Naive thymus-derived CD4-positive, alpha-beta T cell (primary cell): ENCODE results near the gene RGS10. TPM values are rescaled to one million over a fixed set of nuclear protein-coding genes. Genes with fewer than 3 reads are reported as not detected.

ENCODE experiments used
- ATAC-seq: fragments of 150-1000 bp; cut with Tn5 transposase; 2 replicates; pipeline ENCODE4 v1.10.0; 2021; ENCODE audit warnings: mild to moderate bottlenecking, moderate library complexity
- CTCF ChIA-PET: fragments of 350-600 bp; sonication (Branson Sonifier 250); formaldehyde crosslinking; loops from one replicate; lab custom pipeline; 2021; ENCODE audit warnings: antibody characterized with exemption; lab: Charles Lee
- POLR2A ChIA-PET: fragments of 350-600 bp; sonication (Branson Sonifier 250); formaldehyde crosslinking; loops from one replicate; lab custom pipeline; 2021; ENCODE audit warnings: antibody characterized with exemption, inconsistent platforms; lab: Charles Lee
- DNase-seq, 9 donors: peaks; one replicate each; pipeline versions ENCODE4 v3.0.0 to v3.0.0-alpha.2; 2020 to 2022; ENCODE audit warnings: mixed read lengths in 1 of 9
- H3K27ac ChIP-seq: one replicate; pipeline ENCODE4 v1.7.0; 2013; ENCODE audit warnings: mild to moderate bottlenecking, low read depth, low read length, moderate library complexity
- H3K27me3 ChIP-seq, 2 donors: one replicate each; pipeline ENCODE4 v1.7.0; 2013; ENCODE audit warnings: low read length in 2 of 2, mild to moderate bottlenecking in 2 of 2, moderate library complexity in 2 of 2; ENCODE audit not compliant: control insufficient read depth in 2 of 2, insufficient read depth in 2 of 2
- H3K36me3 ChIP-seq, 3 experiments: 1 replicate in 2 of 3; 2 replicates in 1 of 3; pipeline ENCODE4 v1.7.0; 2013; ENCODE audit warnings: low read length in 3 of 3, mild to moderate bottlenecking in 3 of 3, moderate library complexity in 1 of 3; ENCODE audit not compliant: insufficient read depth in 3 of 3, control insufficient read depth in 2 of 3
- H3K4me1 ChIP-seq, 2 donors: one replicate each; pipeline ENCODE4 v1.7.0; 2013; ENCODE audit warnings: low read length in 2 of 2, mild to moderate bottlenecking in 2 of 2, moderate library complexity in 1 of 2; ENCODE audit not compliant: control insufficient read depth in 2 of 2, insufficient read depth in 2 of 2
- H3K4me3 ChIP-seq: 2 replicates; pipeline ENCODE4 v1.7.0; 2013; ENCODE audit warnings: mild to moderate bottlenecking, low read length
- H3K9me3 ChIP-seq, 3 experiments: 1 replicate in 2 of 3; 2 replicates in 1 of 3; pipeline ENCODE4 v1.7.0; 2013; ENCODE audit warnings: low read length in 3 of 3; ENCODE audit not compliant: control insufficient read depth in 2 of 3
- H3K27ac Mint-ChIP-seq, 9 donors: one replicate each; pipeline ENCODE4 v1.8.0; 2020 to 2022; ENCODE audit warnings: mixed read lengths in 9 of 9, mild to moderate bottlenecking in 8 of 9, moderate library complexity in 5 of 9, inconsistent platforms in 2 of 9
- H3K27me3 Mint-ChIP-seq, 5 donors: one replicate each; pipeline ENCODE4 v1.8.0; 2021 to 2022; ENCODE audit warnings: mixed read lengths in 5 of 5, mild to moderate bottlenecking in 1 of 5
- H3K36me3 Mint-ChIP-seq, 5 donors: one replicate each; pipeline ENCODE4 v1.8.0; 2020 to 2022; ENCODE audit warnings: mixed read lengths in 5 of 5, mild to moderate bottlenecking in 3 of 5, inconsistent platforms in 1 of 5
- H3K4me1 Mint-ChIP-seq, 7 donors: one replicate each; pipeline ENCODE4 v1.8.0; 2020 to 2022; ENCODE audit warnings: mixed read lengths in 7 of 7, mild to moderate bottlenecking in 3 of 7, inconsistent platforms in 1 of 7
- H3K4me3 Mint-ChIP-seq, 10 donors: one replicate each; pipeline ENCODE4 v1.8.0; 2020 to 2022; ENCODE audit warnings: mild to moderate bottlenecking in 10 of 10, mixed read lengths in 10 of 10, moderate library complexity in 6 of 10, inconsistent platforms in 2 of 10
- H3K9me3 Mint-ChIP-seq, 11 donors: one replicate each; pipeline ENCODE4 v1.8.0; 2020 to 2022; ENCODE audit warnings: mixed read lengths in 11 of 11, mild to moderate bottlenecking in 4 of 11, inconsistent platforms in 1 of 11, moderate library complexity in 1 of 11
- intact Hi-C, 2 donors: fragments of 100-400 bp; cut with micrococcal nuclease; formaldehyde crosslinking; loops; one replicate each; pipeline ENCODE4 v1.15.1; 2023
- polyA plus RNA-seq, 2 donors: library from polyadenylated mRNA; unstranded; fragments of 300-500 nt; fragmentation: Illumina TruSeq; gene quantifications; one replicate each; pipeline ENCODE4 v1.2.3, GENCODE V29; 2021
- total RNA-seq, 6 experiments: library from RNA in 5 of 6; stranded (reverse) in 5 of 6; gene quantifications; 1 replicate in 5 of 6; 2 replicates in 1 of 6; pipeline ENCODE4 v1.2.3 and lab custom pipeline; 2021 to 2026

The RGS10 gene, protein sequence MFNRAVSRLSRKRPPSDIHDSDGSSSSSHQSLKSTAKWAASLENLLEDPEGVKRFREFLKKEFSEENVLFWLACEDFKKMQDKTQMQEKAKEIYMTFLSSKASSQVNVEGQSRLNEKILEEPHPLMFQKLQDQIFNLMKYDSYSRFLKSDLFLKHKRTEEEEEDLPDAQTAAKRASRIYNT
- 100 to 1,000 TPM in 4 of 5 experiments, 10 to 100 TPM in 1; 89.5 to 206 (median 149) TPM for total RNA-seq
- 100 to 1,000 TPM; 407 to 462 TPM for polyA plus RNA-seq
- 84.1 reads per million, percentile 81 among the genes with 10 or more reads in this experiment for total RNA-seq (lab: John Stamatoyannopoulos, UW)

DNA sequence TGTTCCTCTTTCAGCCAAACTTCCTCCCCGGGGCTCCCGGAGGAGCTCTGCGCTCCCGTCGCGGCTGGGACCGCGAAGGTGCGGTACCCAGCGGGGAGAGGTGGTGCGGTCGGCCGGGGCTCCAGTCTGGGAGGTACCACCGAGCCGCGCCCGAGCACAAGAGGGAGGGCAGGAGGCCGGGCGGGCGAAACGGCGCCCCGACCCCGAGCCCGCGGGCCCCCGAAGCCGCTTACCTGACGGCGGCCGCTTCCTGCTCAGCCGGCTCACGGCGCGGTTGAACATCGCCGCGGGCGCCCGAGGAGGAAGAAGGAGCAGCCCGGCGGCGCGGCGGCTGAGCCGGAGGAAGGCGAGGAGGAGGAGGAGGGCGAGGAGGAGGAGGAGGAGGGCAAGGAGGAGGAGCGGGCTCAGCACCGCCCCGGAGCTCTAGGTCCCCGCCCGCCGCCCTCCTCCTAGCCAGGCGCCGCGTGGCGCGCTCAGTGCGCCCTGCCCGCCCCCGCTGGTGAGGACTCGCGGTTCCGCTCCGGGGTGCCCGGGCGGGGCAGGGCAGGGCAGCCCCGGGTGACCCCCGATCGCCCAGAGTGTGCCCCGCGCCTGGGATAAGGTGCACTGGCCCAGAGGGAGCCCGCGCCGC is at the start of gene RGS10:
Gene RGS10, minus strand, starts transcription at position 363 of the 631 bp plus-strand sequence. Its CDS starts 81 bp downstream, at position 282.
- Histone ChIP-seq H3K27me3 (no peaks in the 10 kb centered on the region), H3K36me3 (peaks cover 0 to 7% (median 0%) of the 10 kb centered on the region in 3 experiments), H3K27ac (peak within 1 kb of the TSS; percentile 89), H3K4me1 (peaks cover 22 to 24% of the 10 kb centered on the region in 2 donors), H3K4me3 (peak within 1 kb of the TSS; percentile 96), H3K9me3 (no peaks in the 10 kb centered on the region)
- Mint-ChIP-seq H3K27me3 (peaks cover 0 to 10% (median 3%) of the 10 kb centered on the region in 5 donors), H3K27ac (peak within 1 kb of the TSS; percentile 89 to 98 (median 91)), H3K4me1 (peaks cover 25 to 48% (median 36%) of the 10 kb centered on the region in 7 donors), H3K4me3 (peak within 1 kb of the TSS; percentile 86 to 97 (median 95)), H3K9me3 (no peaks in the 10 kb centered on the region), H3K36me3 (peaks cover 0 to 7% (median 0%) of the 10 kb centered on the region in 5 donors)
- intact Hi-C loops: loop anchor here (1.0 to 5.0 kb wide), 18 partner anchors 26 to 462 kb away; partner anchors contain the start of genes MCMBP (in 2 of the 2), PRDX3 (in 2 of the 2), EIF3A (in 1 of the 2) and GRK5 (in 1 of the 2)
- ATAC-seq: peak; percentile 90
- peak; percentile 71 to 90 (median 86) for DNase-seq
- ChIA-PET CTCF (interaction anchor here (0.7 to 4.1 kb wide), 26 partner anchors 8 to 343 kb away, joined by 3 to 28 read pairs (median 5); partner anchors contain the start of gene GRK5), POLR2A (interaction anchor here (0.5 to 12.7 kb wide), 22 partner anchors 9 to 338 kb away, joined by 3 to 169 read pairs (median 6); partner anchors contain the start of genes GRK5, INPP5F and TIAL1)

DNA sequence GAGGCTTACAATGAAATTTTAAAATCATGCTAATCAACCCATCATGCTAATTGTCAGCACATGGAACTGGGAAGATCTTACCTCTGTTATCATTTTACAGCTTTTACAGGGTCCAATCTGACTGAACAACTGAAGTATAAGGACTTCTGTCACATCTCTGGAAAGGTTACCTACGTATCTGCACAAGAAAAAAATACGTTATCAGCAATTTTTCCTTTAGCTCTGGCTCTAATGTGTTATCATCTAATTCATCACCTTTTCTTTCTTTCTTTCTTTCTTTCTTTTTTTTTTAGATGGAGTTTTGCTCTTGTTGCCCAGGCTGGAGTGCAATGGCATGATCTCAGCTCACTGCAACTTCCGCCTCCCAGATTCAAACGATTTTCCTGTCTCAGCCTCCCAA is 45.6 kb upstream of the RGS10 start:
- ATAC-seq (no peak), DNase-seq (no peak)
- H3K9me3 Mint-ChIP-seq: no peaks in the 10 kb centered on the region
- H3K9me3 ChIP-seq: no peaks in the 10 kb centered on the region
- no peak overlapping the region for H3K4me3 ChIP-seq
- peaks cover 15 to 27% of the 10 kb centered on the region in 2 donors for H3K4me1 ChIP-seq
- POLR2A ChIA-PET: interaction anchor here (0.7 kb wide), 1 partner anchor 300 kb away, joined by 3 read pairs; no protein-coding TSS in a partner anchor
- H3K4me3 Mint-ChIP-seq: no peak overlapping the region
- CTCF ChIA-PET: no interaction called here
- H3K27ac ChIP-seq: no peak overlapping the region
- peaks cover 27 to 46% (median 40%) of the 10 kb centered on the region in 7 donors for H3K4me1 Mint-ChIP-seq
- H3K36me3 Mint-ChIP-seq: peaks cover 0 to 11% (median 0%) of the 10 kb centered on the region in 5 donors
- H3K27me3 ChIP-seq: no peaks in the 10 kb centered on the region
- H3K27me3 Mint-ChIP-seq: no peaks in the 10 kb centered on the region
- H3K27ac Mint-ChIP-seq: no peak overlapping the region
- intact Hi-C loops: no loop called here
- peaks cover 5 to 31% (median 7%) of the 10 kb centered on the region in 3 experiments for H3K36me3 ChIP-seq

DNA sequence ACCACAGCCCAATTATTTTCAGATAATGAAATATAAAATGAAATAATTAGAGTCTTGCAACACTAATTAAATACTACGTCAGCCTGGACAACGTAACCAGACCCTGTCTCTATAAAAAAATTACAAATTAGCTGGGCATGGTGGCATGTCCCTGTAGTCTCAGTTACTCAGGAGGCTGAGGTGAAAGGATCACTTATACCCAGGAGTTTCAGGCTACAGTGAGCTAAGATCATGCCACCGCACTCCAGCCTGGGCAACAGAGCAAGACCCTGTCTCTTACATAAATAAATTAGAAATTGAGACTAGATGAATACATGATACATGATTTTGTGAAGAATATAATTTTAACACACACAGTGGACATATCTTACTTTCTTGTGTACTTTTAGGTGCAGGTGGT is 35.8 kb upstream of the RGS10 start:
- CTCF ChIA-PET: no interaction called here
- peaks cover 9 to 41% (median 36%) of the 10 kb centered on the region in 7 donors for H3K4me1 Mint-ChIP-seq
- intact Hi-C loops: no loop called here
- no peaks in the 10 kb centered on the region for H3K9me3 ChIP-seq
- peaks cover 13 to 19% of the 10 kb centered on the region in 2 donors for H3K4me1 ChIP-seq
- H3K9me3 Mint-ChIP-seq: peaks cover 0 to 2% (median 0%) of the 10 kb centered on the region in 11 donors
- no peak overlapping the region for H3K27ac ChIP-seq
- ATAC-seq (no peak), DNase-seq (no peak)
- no peak overlapping the region for H3K4me3 ChIP-seq
- peak overlapping the region in 1 of 9 donors; percentile 25 for H3K27ac Mint-ChIP-seq
- POLR2A ChIA-PET: interaction anchor here (1.5 kb wide), 1 partner anchor 14 kb away, joined by 3 read pairs; no protein-coding TSS in a partner anchor
- H3K27me3 ChIP-seq: no peaks in the 10 kb centered on the region
- no peak overlapping the region for H3K4me3 Mint-ChIP-seq
- H3K27me3 Mint-ChIP-seq: no peaks in the 10 kb centered on the region
- peaks cover 9 to 51% (median 29%) of the 10 kb centered on the region in 5 donors for H3K36me3 Mint-ChIP-seq
- peaks cover 13 to 53% (median 24%) of the 10 kb centered on the region in 3 experiments for H3K36me3 ChIP-seq

DNA sequence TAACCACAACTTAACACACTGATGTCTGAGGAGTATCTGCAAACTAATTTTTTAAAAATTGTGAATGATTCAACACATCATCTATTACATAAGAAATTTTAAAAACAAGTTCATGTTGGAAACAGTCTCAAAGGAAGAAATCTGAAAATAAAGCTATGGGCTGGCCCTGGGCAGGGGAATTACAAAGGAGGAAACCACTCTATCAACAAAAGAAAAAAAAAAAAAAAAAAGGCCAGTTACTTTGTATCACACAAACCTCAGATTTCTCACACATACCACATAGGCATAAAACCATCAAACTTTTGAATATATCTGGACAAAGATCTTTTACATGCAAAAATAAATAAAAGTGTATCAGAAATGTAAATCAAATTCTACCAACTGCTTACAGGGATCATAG is 33.5 kb upstream of the RGS10 start:
- CTCF ChIA-PET: interaction anchor here (0.6 kb wide), 1 partner anchor 32 kb away, joined by 3 read pairs; no protein-coding TSS in a partner anchor
- DNase-seq (no peak), ATAC-seq (peak; percentile 61)
- Mint-ChIP-seq H3K36me3 (peaks cover 9 to 41% (median 32%) of the 10 kb centered on the region in 5 donors), H3K4me1 (peaks cover 8 to 29% (median 20%) of the 10 kb centered on the region in 7 donors), H3K9me3 (peaks cover 0 to 2% (median 0%) of the 10 kb centered on the region in 11 donors), H3K27ac (peak overlapping the region; percentile 16 to 91 (median 61)), H3K27me3 (no peaks in the 10 kb centered on the region), H3K4me3 (peak overlapping the region in 2 of 10 donors; percentile 53 to 65)
- Histone ChIP-seq H3K36me3 (peaks cover 13 to 50% (median 24%) of the 10 kb centered on the region in 3 experiments), H3K4me3 (no peak overlapping the region), H3K4me1 (peaks cover 12 to 19% of the 10 kb centered on the region in 2 donors), H3K9me3 (no peaks in the 10 kb centered on the region), H3K27me3 (no peaks in the 10 kb centered on the region), H3K27ac (peak overlapping the region; percentile 59)
- intact Hi-C loops: loop anchor here (1.0 to 2.0 kb wide), 5 partner anchors 7 to 77 kb away; partner anchors contain the start of genes RGS10 (in 1 of the 2) and TIAL1 (in 1 of the 2)
- POLR2A ChIA-PET: interaction anchor here (0.6 to 2.1 kb wide), 3 partner anchors 19 to 189 kb away, joined by 3 to 6 read pairs (median 4); partner anchors contain the start of gene RGS10

DNA sequence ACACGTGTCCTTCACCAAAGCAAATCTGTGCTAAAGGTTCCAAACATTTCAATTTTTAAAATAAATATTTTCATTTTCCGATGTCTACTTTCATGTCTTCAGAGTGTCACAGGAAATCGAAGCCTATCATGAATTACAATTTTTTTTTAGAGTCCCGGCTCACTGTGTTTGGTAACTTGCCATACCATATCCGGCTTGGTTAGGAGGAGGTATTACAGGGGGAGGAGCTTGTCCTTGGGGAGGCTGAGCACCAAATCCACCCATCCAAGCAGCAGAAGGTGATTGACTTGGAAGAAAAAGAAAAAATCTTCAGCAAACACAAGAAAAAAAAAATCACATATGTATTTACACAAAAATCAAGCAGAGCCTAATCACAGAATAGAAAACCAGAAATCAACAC is 33.0 kb upstream of the RGS10 start:
- Histone ChIP-seq H3K4me3 (no peak overlapping the region), H3K36me3 (peaks cover 13 to 50% (median 24%) of the 10 kb centered on the region in 3 experiments), H3K27me3 (no peaks in the 10 kb centered on the region), H3K9me3 (no peaks in the 10 kb centered on the region), H3K4me1 (peaks cover 12 to 19% of the 10 kb centered on the region in 2 donors), H3K27ac (peak overlapping the region; percentile 59)
- peak overlapping the region; percentile 16 to 91 (median 70) for H3K27ac Mint-ChIP-seq
- ChIA-PET POLR2A (interaction anchor here (0.9 to 2.1 kb wide), 2 partner anchors 20 to 33 kb away, joined by 4 to 6 read pairs; partner anchors contain the start of gene RGS10), CTCF (no interaction called here)
- no peaks in the 10 kb centered on the region for H3K27me3 Mint-ChIP-seq
- peaks cover 0 to 2% (median 0%) of the 10 kb centered on the region in 11 donors for H3K9me3 Mint-ChIP-seq
- H3K4me1 Mint-ChIP-seq: peaks cover 8 to 29% (median 20%) of the 10 kb centered on the region in 7 donors
- H3K4me3 Mint-ChIP-seq: peak overlapping the region in 7 of 10 donors; percentile 10 to 65 (median 27)
- DNase-seq (peak in 7 of 9 donors; percentile 46 to 76 (median 60)), ATAC-seq (peak; percentile 86)
- peaks cover 9 to 41% (median 32%) of the 10 kb centered on the region in 5 donors for H3K36me3 Mint-ChIP-seq
- intact Hi-C loops: loop anchor here (1.0 to 2.0 kb wide), 4 partner anchors 8 to 33 kb away; partner anchors contain the start of genes RGS10 (in 1 of the 2) and TIAL1 (in 1 of the 2)

DNA sequence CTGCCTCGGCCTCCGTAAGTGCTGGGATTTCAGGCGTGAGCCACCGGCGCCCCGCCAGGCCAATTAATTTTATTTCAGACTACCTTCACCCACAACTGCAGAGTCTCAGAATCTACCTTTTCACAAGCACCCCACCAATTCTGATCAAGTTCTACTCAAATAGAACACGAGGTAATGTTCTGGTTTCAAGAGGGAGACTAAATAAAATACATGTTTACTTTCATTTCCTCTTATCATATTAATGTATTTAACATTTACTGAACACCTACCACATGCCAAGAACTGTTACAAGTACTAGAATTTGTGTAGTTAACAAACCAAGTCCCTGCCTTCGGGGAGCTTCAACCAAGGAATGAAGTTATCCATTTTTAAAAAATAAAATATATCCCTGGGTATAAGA is 25.5 kb upstream of the RGS10 start:
- peak overlapping the region in 2 of 9 donors; percentile 14 to 32 for H3K27ac Mint-ChIP-seq
- CTCF ChIA-PET: interaction anchor here (0.6 kb wide), 1 partner anchor 369 kb away, joined by 3 read pairs; no protein-coding TSS in a partner anchor
- no peak overlapping the region for H3K4me3 Mint-ChIP-seq
- no peaks in the 10 kb centered on the region for H3K9me3 Mint-ChIP-seq
- POLR2A ChIA-PET: no interaction called here
- H3K4me1 Mint-ChIP-seq: peaks cover 0 to 11% (median 0%) of the 10 kb centered on the region in 7 donors
- Histone ChIP-seq H3K4me1 (no peaks in the 10 kb centered on the region), H3K27me3 (no peaks in the 10 kb centered on the region), H3K4me3 (no peak overlapping the region), H3K36me3 (peaks cover 0 to 6% (median 0%) of the 10 kb centered on the region in 3 experiments), H3K9me3 (no peaks in the 10 kb centered on the region), H3K27ac (no peak overlapping the region)
- no peak for ATAC-seq
- no peak for DNase-seq
- intact Hi-C loops: no loop called here
- H3K36me3 Mint-ChIP-seq: peaks cover 0 to 4% (median 0%) of the 10 kb centered on the region in 5 donors
- H3K27me3 Mint-ChIP-seq: no peaks in the 10 kb centered on the region
